ENCODE results near the gene NME9.

GRCh38 chr3:138257986-138258385 is 71.7 kb downstream of the NME9 start:
- TF ChIP-seq, protein P1, sequence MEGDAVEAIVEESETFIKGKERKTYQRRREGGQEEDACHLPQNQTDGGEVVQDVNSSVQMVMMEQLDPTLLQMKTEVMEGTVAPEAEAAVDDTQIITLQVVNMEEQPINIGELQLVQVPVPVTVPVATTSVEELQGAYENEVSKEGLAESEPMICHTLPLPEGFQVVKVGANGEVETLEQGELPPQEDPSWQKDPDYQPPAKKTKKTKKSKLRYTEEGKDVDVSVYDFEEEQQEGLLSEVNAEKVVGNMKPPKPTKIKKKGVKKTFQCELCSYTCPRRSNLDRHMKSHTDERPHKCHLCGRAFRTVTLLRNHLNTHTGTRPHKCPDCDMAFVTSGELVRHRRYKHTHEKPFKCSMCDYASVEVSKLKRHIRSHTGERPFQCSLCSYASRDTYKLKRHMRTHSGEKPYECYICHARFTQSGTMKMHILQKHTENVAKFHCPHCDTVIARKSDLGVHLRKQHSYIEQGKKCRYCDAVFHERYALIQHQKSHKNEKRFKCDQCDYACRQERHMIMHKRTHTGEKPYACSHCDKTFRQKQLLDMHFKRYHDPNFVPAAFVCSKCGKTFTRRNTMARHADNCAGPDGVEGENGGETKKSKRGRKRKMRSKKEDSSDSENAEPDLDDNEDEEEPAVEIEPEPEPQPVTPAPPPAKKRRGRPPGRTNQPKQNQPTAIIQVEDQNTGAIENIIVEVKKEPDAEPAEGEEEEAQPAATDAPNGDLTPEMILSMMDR (conservative IDR thresholded peaks at IDR 0.05 in 1 of 2, IDR thresholded peaks at IDR 0.05 in 1 of 2; ENCODE audit: extremely low read depth in 1 of 2, insufficient read depth in 1 of 2, low read depth in 1 of 2, low read length in 2 of 2) = no peak
- TF ChIP-seq EZH2 (IDR thresholded peaks at IDR 0.05; ENCODE audit: borderline replicate concordance, low read length) = no peak
